Gastroesophageal sphincter (tissue), 4 donors: ENCODE data around the gene TTN. TPM values are rescaled to one million over a fixed set of nuclear protein-coding genes. Genes with fewer than 3 reads are reported as not detected.
A peak's percentile ranks its signal among the peaks of the same experiment; 100 is the strongest.

Experiments used
- ATAC-seq: fragments of 150-250 bp; one replicate; pipeline ENCODE4 v1.9.1; 2016; ENCODE audit warnings: mild to moderate bottlenecking, moderate library complexity
- H3K27ac ChIP-seq, 4 donors: fragments of 200-600 bp; sonication (generic) in 3 of 4; 1 replicate in 3 of 4; 2 replicates in 1 of 4; pipeline ENCODE4 v1.5.1; 2016 to 2019
- H3K27me3 ChIP-seq: fragments of 200-600 bp; sonication (generic); one replicate; pipeline ENCODE4 v1.5.1; 2019
- H3K36me3 ChIP-seq, 2 donors: fragments of 200-600 bp; sonication (generic); one replicate each; pipeline ENCODE4 v1.5.1; 2019; ENCODE audit warnings: control low read depth in 1 of 2
- H3K4me1 ChIP-seq, 3 donors: fragments of 200-600 bp; sonication (generic); 1 replicate in 2 of 3; 2 replicates in 1 of 3; pipeline ENCODE4 v1.5.1; 2016 to 2019; ENCODE audit warnings: control low read depth in 2 of 3
- H3K4me3 ChIP-seq, 2 donors: fragments of 200-600 bp; sonication (generic); one replicate each; pipeline ENCODE4 v1.5.1; 2019; ENCODE audit warnings: mild to moderate bottlenecking in 1 of 2, moderate library complexity in 1 of 2
- H3K9me3 ChIP-seq, 3 donors: fragments of 200-600 bp; sonication (generic); one replicate each; pipeline ENCODE4 v1.5.1; 2017 to 2019; ENCODE audit warnings: control low read depth in 2 of 3
- EP300 ChIP-seq: sonication (generic); formaldehyde crosslinking; IDR thresholded peaks from one replicate; pipeline ENCODE4 v1.6.1; 2017; ENCODE audit warnings: antibody characterized with exemption, mild to moderate bottlenecking
- POLR2A ChIP-seq, 2 donors: fragments of 450-650 bp; IDR thresholded peaks; one replicate each; pipeline ENCODE4 v1.6.1; 2017; ENCODE audit warnings: antibody characterized with exemption in 2 of 2, mild to moderate bottlenecking in 2 of 2, moderate library complexity in 1 of 2
- POLR2AphosphoS5 ChIP-seq: sonication (generic); formaldehyde crosslinking; IDR thresholded peaks from one replicate; pipeline ENCODE4 v1.6.1; 2017; ENCODE audit warnings: antibody characterized with exemption
- WGBS, 2 donors: methylation state at CpG; one replicate each; pipeline ENCODE4 v1.1.5; 2018; ENCODE audit warnings: low coverage in 1 of 2; 5-methylcytosine and 5-hydroxymethylcytosine counted together
- total RNA-seq, 4 donors: library from RNA; depleted of rRNA; stranded (reverse); fragments of >200 nt; gene quantifications; one replicate each; pipeline ENCODE4 v1.1.0, GENCODE V29; 2016
- TF ChIP-seq, protein P1 (sequence below), 4 experiments: fragments of 200-600 bp in 2 of 4; fragments of 450-650 bp in 2 of 4; sonication (generic) in 1 of 4; IDR thresholded peaks; one replicate each; pipeline ENCODE4 v1.5.1; 2017 to 2019; ENCODE audit warnings: antibody characterized with exemption in 4 of 4, mild to moderate bottlenecking in 2 of 4, moderate library complexity in 2 of 4

Gene TTN
- total RNA-seq, 4 donors from 2014 or later: 5.0 to 12.8 (median 8.3) TPM

DNA sequence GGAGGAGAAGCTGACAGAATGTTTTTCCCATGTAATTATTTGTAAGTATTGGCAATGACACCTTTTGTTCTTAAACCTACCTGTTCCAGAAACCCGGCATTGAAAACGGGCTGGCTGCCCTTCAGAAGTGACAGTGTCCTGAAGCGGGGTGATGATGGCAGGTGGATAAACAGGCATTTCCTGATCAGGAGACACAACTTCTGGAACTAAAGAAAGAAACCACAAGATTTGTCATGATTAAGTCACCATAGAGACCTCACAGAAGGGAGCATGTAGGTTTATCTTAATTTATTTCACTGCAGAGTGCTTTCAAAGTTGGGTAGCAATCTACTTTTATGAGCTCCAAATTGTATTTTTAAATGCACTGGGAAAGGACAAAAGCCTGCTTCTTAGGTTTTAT, 43.1 kb downstream of the TTN start:
- ATAC-seq: no peak
- no peaks in the 10 kb centered on the region for H3K9me3 ChIP-seq
- TF ChIP-seq POLR2AphosphoS5: no peak
- TF ChIP-seq EP300: no peak
- TF ChIP-seq, protein P1, sequence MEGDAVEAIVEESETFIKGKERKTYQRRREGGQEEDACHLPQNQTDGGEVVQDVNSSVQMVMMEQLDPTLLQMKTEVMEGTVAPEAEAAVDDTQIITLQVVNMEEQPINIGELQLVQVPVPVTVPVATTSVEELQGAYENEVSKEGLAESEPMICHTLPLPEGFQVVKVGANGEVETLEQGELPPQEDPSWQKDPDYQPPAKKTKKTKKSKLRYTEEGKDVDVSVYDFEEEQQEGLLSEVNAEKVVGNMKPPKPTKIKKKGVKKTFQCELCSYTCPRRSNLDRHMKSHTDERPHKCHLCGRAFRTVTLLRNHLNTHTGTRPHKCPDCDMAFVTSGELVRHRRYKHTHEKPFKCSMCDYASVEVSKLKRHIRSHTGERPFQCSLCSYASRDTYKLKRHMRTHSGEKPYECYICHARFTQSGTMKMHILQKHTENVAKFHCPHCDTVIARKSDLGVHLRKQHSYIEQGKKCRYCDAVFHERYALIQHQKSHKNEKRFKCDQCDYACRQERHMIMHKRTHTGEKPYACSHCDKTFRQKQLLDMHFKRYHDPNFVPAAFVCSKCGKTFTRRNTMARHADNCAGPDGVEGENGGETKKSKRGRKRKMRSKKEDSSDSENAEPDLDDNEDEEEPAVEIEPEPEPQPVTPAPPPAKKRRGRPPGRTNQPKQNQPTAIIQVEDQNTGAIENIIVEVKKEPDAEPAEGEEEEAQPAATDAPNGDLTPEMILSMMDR (IDR thresholded peaks at IDR 0.05): no peak
- no peak for TF ChIP-seq POLR2A (IDR thresholded peaks at IDR 0.05)
- H3K27ac ChIP-seq: no peak overlapping the region
- WGBS, 2 donors: 70 to 88% methylated on average over 3 of the region's 3 CpGs
- H3K27me3 ChIP-seq: no peaks in the 10 kb centered on the region
- no peak overlapping the region for H3K4me3 ChIP-seq
- H3K4me1 ChIP-seq: peaks cover 0 to 11% (median 0%) of the 10 kb centered on the region in 3 donors
- H3K36me3 ChIP-seq: no peaks in the 10 kb centered on the region

DNA sequence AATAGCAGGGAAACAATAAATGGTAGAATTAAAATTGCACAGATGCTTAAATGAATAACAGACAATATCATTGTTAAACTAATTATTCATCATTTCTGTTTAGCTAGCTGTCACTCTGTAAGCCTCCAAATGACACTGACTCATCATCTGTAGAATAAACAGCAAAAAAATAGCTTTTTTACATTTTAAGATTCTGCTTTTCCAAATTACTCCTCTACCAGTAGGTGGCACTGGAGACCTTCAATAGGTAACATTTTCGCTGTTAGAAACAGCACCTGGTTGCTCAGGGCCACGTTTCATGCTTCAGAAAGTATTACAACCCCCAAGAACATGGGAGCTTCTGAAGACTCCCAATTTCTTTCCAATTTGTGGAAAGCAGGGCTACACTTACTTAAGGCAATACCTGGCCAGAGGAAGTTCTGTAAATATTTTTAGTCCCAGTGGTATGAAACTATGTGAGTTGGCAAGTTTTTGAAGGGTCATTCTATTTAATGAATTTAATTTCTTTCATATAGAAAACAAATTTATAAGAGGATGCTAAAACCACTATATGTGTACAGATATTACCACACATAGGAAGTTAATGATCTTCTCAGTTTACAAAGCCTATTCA, 45.4 kb downstream of the TTN start:
- Histone ChIP-seq H3K36me3 (no peaks in the 10 kb centered on the region), H3K9me3 (no peaks in the 10 kb centered on the region), H3K27me3 (no peaks in the 10 kb centered on the region), H3K4me3 (no peak overlapping the region), H3K4me1 (peaks cover 0 to under 1% (median 0%) of the 10 kb centered on the region in 3 donors), H3K27ac (no peak overlapping the region)
- TF ChIP-seq POLR2AphosphoS5: no peak
- TF ChIP-seq, protein P1 (IDR thresholded peaks at IDR 0.05): peak; percentile 39 to 62 (median 60)
- no peak for TF ChIP-seq EP300
- ATAC-seq: no peak
- 0 to 4% methylated on average over 2 of the region's 2 CpGs for WGBS, 2 donors

GRCh38 chr2:178756843-178757242, 50.4 kb downstream of the TTN start:
- no peaks in the 10 kb centered on the region for H3K36me3 ChIP-seq
- no peaks in the 10 kb centered on the region for H3K27me3 ChIP-seq
- WGBS, 2 donors: 82 to 86% methylated on average over 1 to 2 of the region's 2 CpGs
- H3K4me1 ChIP-seq: no peaks in the 10 kb centered on the region
- H3K27ac ChIP-seq: no peak overlapping the region
- no peak overlapping the region for H3K4me3 ChIP-seq
- H3K9me3 ChIP-seq: no peaks in the 10 kb centered on the region
- no peak for ATAC-seq
- no peak for TF ChIP-seq EP300
- TF ChIP-seq, protein P1 (IDR thresholded peaks at IDR 0.05): no peak
- TF ChIP-seq POLR2AphosphoS5: no peak
- no peak for TF ChIP-seq POLR2A (IDR thresholded peaks at IDR 0.05)

DNA sequence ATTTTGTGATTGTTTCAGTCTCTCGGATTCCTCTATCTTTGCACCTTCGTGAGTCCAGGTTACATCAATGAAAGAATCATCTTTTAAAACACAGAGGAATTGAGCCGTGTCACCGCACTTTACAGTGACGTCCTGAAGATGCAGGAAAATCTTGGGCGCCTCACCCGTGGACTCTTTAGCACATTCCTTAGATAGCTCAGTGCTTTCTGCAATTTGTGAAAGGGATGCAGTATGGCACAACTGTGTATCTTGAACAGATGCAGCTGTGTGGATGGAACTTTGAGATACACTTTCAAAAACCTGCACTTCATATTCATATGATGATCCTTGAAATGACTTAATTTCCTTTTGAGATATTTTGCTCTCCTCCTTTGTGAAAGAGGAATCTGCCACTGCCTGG, 50.9 kb downstream of the TTN start:
- Histone ChIP-seq H3K27ac (no peak overlapping the region), H3K4me1 (no peaks in the 10 kb centered on the region), H3K9me3 (no peaks in the 10 kb centered on the region), H3K36me3 (no peaks in the 10 kb centered on the region), H3K27me3 (no peaks in the 10 kb centered on the region), H3K4me3 (no peak overlapping the region)
- no peak for ATAC-seq
- WGBS, 2 donors: 78 to 92% methylated on average over 5 to 7 of the region's 7 CpGs
- TF ChIP-seq EP300 (no peak), POLR2A (IDR thresholded peaks at IDR 0.05) (no peak), POLR2AphosphoS5 (no peak)
- TF ChIP-seq, protein P1 (IDR thresholded peaks at IDR 0.05): no peak

DNA sequence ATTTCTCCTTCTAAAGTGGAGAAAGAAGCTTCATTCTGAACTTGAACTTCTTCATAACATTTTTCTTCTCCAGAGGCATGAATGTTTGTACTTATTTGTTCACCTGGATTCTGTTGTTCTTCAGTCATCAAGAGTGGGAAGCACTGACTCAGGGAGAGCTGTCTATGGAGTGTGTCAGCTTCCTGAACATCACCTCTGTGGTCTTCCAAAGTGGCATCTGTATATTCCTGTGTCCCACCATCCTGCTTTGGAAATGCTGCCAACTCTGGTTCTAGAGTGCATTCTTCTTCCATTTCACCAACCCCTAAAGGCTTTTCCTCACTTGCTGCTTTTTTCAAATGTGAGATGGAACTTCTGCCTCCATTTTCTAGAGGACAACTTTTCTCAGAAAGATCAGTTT, 59.5 kb downstream of the TTN start:
- no peak for ATAC-seq
- Histone ChIP-seq H3K4me1 (no peaks in the 10 kb centered on the region), H3K9me3 (no peaks in the 10 kb centered on the region), H3K27ac (no peak overlapping the region), H3K4me3 (no peak overlapping the region), H3K27me3 (no peaks in the 10 kb centered on the region), H3K36me3 (no peaks in the 10 kb centered on the region)
- TF ChIP-seq, protein P1 (IDR thresholded peaks at IDR 0.05): no peak
- TF ChIP-seq EP300: no peak
- TF ChIP-seq POLR2AphosphoS5: no peak
- no peak for TF ChIP-seq POLR2A (IDR thresholded peaks at IDR 0.05)
